ENCODE results near the gene TRIM21. TPM values are rescaled to one million over a fixed set of nuclear protein-coding genes. Genes with fewer than 3 reads are reported as not detected.

Gene TRIM21
- total and polyA plus RNA-seq, 2 donors from 2014 or later = 23.1 to 23.5 TPM

GRCh38 chr11:4433856-4434255, 40.4 kb upstream of the TRIM21 start:
- DNase-seq (no peak), FAIRE-seq (no peak)
- Histone ChIP-seq H3K27ac (ENCODE audit: low read depth in 2 of 2, low read length in 2 of 2) (no peak overlapping the region), H3K4me3 (ENCODE audit: low read length in 3 of 3) (no peak overlapping the region), H3K36me3 (ENCODE audit: control insufficient read depth in 2 of 3, insufficient read depth in 3 of 3, low read length in 3 of 3) (no peaks in the 10 kb centered on the region), H3K9ac (ENCODE audit: low read length in 3 of 3) (no peak overlapping the region), H3K9me3 (ENCODE audit: control insufficient read depth in 2 of 3, insufficient read depth in 1 of 3, low read length in 3 of 3) (no peaks in the 10 kb centered on the region), H3K27me3 (ENCODE audit: control insufficient read depth, insufficient read depth, low read length) (no peaks in the 10 kb centered on the region), H3K4me1 (ENCODE audit: control insufficient read depth in 2 of 3, insufficient read depth in 2 of 3, low read depth in 1 of 3, low read length in 3 of 3) (no peaks in the 10 kb centered on the region)
- intact Hi-C loops (cut with DNase I) = no loop called here
- no peak for TF ChIP-seq CTCF (IDR thresholded peaks at IDR 0.05; ENCODE audit: borderline replicate concordance, extremely low read depth, insufficient read depth)

DNA sequence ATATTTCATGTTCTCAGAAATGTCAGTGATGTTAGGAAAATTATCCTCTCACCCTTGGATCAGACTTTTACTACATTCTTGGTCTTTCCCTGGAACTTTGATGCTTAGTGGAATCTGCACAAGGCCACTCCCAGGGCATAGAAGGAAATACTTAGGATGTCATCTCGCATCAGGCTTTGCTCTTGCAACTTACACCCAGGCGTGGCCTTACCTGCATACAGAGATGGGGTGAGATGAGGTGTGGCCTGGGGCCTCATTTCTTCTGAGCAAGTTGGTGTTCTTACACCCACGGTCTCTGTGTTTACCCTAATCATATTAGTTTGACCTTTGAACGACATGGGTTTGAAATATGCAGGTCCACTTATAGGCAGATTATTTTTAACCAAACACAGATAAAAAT, 36.5 kb upstream of the TRIM21 start:
- FAIRE-seq (no peak), DNase-seq (no peak)
- no peak for TF ChIP-seq CTCF (IDR thresholded peaks at IDR 0.05; ENCODE audit: borderline replicate concordance, extremely low read depth, insufficient read depth)
- H3K36me3 ChIP-seq (ENCODE audit: control insufficient read depth in 2 of 3, insufficient read depth in 3 of 3, low read length in 3 of 3) = no peaks in the 10 kb centered on the region
- H3K27ac ChIP-seq (ENCODE audit: low read depth in 2 of 2, low read length in 2 of 2) = no peak overlapping the region
- no peaks in the 10 kb centered on the region for H3K27me3 ChIP-seq (ENCODE audit: control insufficient read depth, insufficient read depth, low read length)
- H3K4me3 ChIP-seq (ENCODE audit: low read length in 3 of 3) = no peak overlapping the region
- intact Hi-C loops (cut with DNase I) = no loop called here
- no peaks in the 10 kb centered on the region for H3K4me1 ChIP-seq (ENCODE audit: control insufficient read depth in 2 of 3, insufficient read depth in 2 of 3, low read depth in 1 of 3, low read length in 3 of 3)
- no peak overlapping the region for H3K9ac ChIP-seq (ENCODE audit: low read length in 3 of 3)
- H3K9me3 ChIP-seq (ENCODE audit: control insufficient read depth in 2 of 3, insufficient read depth in 1 of 3, low read length in 3 of 3) = no peaks in the 10 kb centered on the region

GRCh38 chr11:4418403-4418802, 24.9 kb upstream of the TRIM21 start:
- H3K9ac ChIP-seq (ENCODE audit: low read length in 3 of 3) = no peak overlapping the region
- TF ChIP-seq CTCF (IDR thresholded peaks at IDR 0.05; ENCODE audit: borderline replicate concordance, extremely low read depth, insufficient read depth) = no peak
- no peaks in the 10 kb centered on the region for H3K36me3 ChIP-seq (ENCODE audit: control insufficient read depth in 2 of 3, insufficient read depth in 3 of 3, low read length in 3 of 3)
- no peaks in the 10 kb centered on the region for H3K9me3 ChIP-seq (ENCODE audit: control insufficient read depth in 2 of 3, insufficient read depth in 1 of 3, low read length in 3 of 3)
- H3K4me1 ChIP-seq (ENCODE audit: control insufficient read depth in 2 of 3, insufficient read depth in 2 of 3, low read depth in 1 of 3, low read length in 3 of 3) = no peaks in the 10 kb centered on the region
- no peaks in the 10 kb centered on the region for H3K27me3 ChIP-seq (ENCODE audit: control insufficient read depth, insufficient read depth, low read length)
- no peak for FAIRE-seq
- intact Hi-C loops (cut with DNase I) = no loop called here
- no peak overlapping the region for H3K27ac ChIP-seq (ENCODE audit: low read depth in 2 of 2, low read length in 2 of 2)
- no peak overlapping the region for H3K4me3 ChIP-seq (ENCODE audit: low read length in 3 of 3)
- DNase-seq = no peak

DNA sequence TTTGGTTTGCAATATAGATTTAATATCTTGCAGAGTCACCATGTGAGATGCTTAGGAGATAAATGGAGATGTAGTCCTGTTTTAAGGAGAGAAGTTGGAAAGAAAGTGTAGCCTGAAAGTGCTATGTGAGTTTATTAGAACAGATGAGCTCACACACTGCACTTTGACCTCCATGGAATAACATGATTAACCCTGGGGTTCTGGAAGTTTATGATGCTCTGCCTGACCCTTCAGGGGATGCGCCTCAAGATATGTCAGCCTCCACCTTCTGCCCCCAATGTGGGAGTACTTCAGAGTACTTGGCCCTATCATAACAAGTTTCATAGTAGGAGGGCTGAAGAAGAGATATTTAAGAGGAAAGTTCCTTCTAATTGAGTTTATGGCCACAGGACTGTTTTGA, 23.3 kb upstream of the TRIM21 start:
- Histone ChIP-seq H3K36me3 (ENCODE audit: control insufficient read depth in 2 of 3, insufficient read depth in 3 of 3, low read length in 3 of 3) (no peaks in the 10 kb centered on the region), H3K27ac (ENCODE audit: low read depth in 2 of 2, low read length in 2 of 2) (no peak overlapping the region), H3K4me3 (ENCODE audit: low read length in 3 of 3) (no peak overlapping the region), H3K27me3 (ENCODE audit: control insufficient read depth, insufficient read depth, low read length) (no peaks in the 10 kb centered on the region), H3K9ac (ENCODE audit: low read length in 3 of 3) (no peak overlapping the region), H3K9me3 (ENCODE audit: control insufficient read depth in 2 of 3, insufficient read depth in 1 of 3, low read length in 3 of 3) (no peaks in the 10 kb centered on the region), H3K4me1 (ENCODE audit: control insufficient read depth in 2 of 3, insufficient read depth in 2 of 3, low read depth in 1 of 3, low read length in 3 of 3) (no peaks in the 10 kb centered on the region)
- DNase-seq (peak in 1 of 5 donors; percentile 0), FAIRE-seq (no peak)
- no peak for TF ChIP-seq CTCF (IDR thresholded peaks at IDR 0.05; ENCODE audit: borderline replicate concordance, extremely low read depth, insufficient read depth)
- intact Hi-C loops (cut with DNase I) = no loop called here
